GM12801 (cell line): Measurements from ENCODE around the gene CACNA1C.

Experiments
- CTCF ChIP-seq: IDR thresholded peaks from one replicate; pipeline ENCODE4 v1.5.1; 2011; ENCODE audit warnings: control low read depth; ENCODE audit not compliant: insufficient read length; ENCODE audit errors: extremely low read depth

Gene CACNA1C

GRCh38 chr12:2306735-2307134, 253.9 kb downstream of the CACNA1C start:
- TF ChIP-seq CTCF = no peak

GRCh38 chr12:2307550-2307949, 254.8 kb downstream of the CACNA1C start:
- no peak for TF ChIP-seq CTCF

- TF ChIP-seq CTCF = no peak
These were observed 256.9 kb downstream of the CACNA1C start for GRCh38 chr12:2309647-2310046.

- TF ChIP-seq CTCF = no peak
These were observed 258.4 kb downstream of the CACNA1C start for GRCh38 chr12:2311020-2311778.

- TF ChIP-seq CTCF = no peak
These were observed 259.4 kb downstream of the CACNA1C start for GRCh38 chr12:2312175-2312574.

GRCh38 chr12:2312770-2313169, 260.0 kb downstream of the CACNA1C start:
- TF ChIP-seq CTCF = no peak

- TF ChIP-seq CTCF = no peak
These were observed 261.7 kb downstream of the CACNA1C start for GRCh38 chr12:2314492-2314891.

- no peak for TF ChIP-seq CTCF
These were observed 265.0 kb downstream of the CACNA1C start for GRCh38 chr12:2317772-2318171.
